Astrocyte (in vitro differentiated cells and primary cell): ENCODE measurements around the gene ACTR1A. TPM values are rescaled to one million over a fixed set of nuclear protein-coding genes. Genes with fewer than 3 reads are reported as not detected.

Experiments
- DNase-seq: peaks from one replicate; pipeline ENCODE4 v3.0.0-alpha.2; 2010; ENCODE audit warnings: low read depth
- FAIRE-seq: peaks from 2 replicates; lab custom pipeline; 2011; peaks lifted over from hg19 to GRCh38; lab: Jason Lieb, UNC
- H2AFZ ChIP-seq: 2 replicates; pipeline ENCODE4 v1.6.0; 2012; ENCODE audit warnings: low read depth, low read length, inconsistent platforms
- H3K27ac ChIP-seq: 2 replicates; pipeline ENCODE4 v1.5.1; 2011; ENCODE audit warnings: low read depth, low read length, inconsistent platforms
- H3K27me3 ChIP-seq: 2 replicates; pipeline ENCODE4 v1.6.0; 2011; ENCODE audit warnings: low read length, inconsistent platforms; ENCODE audit not compliant: insufficient read depth
- H3K36me3 ChIP-seq: 2 replicates; pipeline ENCODE4 v1.5.1; 2011; ENCODE audit warnings: low read length, inconsistent platforms; ENCODE audit not compliant: insufficient read depth
- H3K4me1 ChIP-seq: 2 replicates; pipeline ENCODE4 v1.5.1; 2011; ENCODE audit warnings: low read length, inconsistent platforms; ENCODE audit not compliant: insufficient read depth
- H3K4me2 ChIP-seq: 2 replicates; pipeline ENCODE4 v1.6.0; 2012; ENCODE audit warnings: low read length, inconsistent platforms
- H3K4me3 ChIP-seq: 2 replicates; pipeline ENCODE4 v1.5.1; 2011; ENCODE audit warnings: low read depth, mild to moderate bottlenecking, low read length, inconsistent platforms; ENCODE audit not compliant: insufficient read depth
- H3K79me2 ChIP-seq: 2 replicates; pipeline ENCODE4 v1.6.0; 2012; ENCODE audit warnings: mild to moderate bottlenecking, low read length, inconsistent platforms; ENCODE audit not compliant: insufficient read depth
- H3K9ac ChIP-seq: 2 replicates; pipeline ENCODE4 v1.6.0; 2012; ENCODE audit warnings: mild to moderate bottlenecking, low read length, inconsistent platforms
- H3K9me3 ChIP-seq: 2 replicates; pipeline ENCODE4 v1.5.1; 2012; ENCODE audit warnings: low read depth, mild to moderate bottlenecking, low read length, inconsistent platforms; ENCODE audit not compliant: insufficient read depth
- H4K20me1 ChIP-seq: 2 replicates; pipeline ENCODE4 v1.6.0; 2012; ENCODE audit warnings: low read length, inconsistent platforms; ENCODE audit not compliant: insufficient read depth
- H3K27ac Mint-ChIP-seq: one replicate; pipeline ENCODE4 v1.8.0; 2021; ENCODE audit warnings: mild to moderate bottlenecking, mixed read lengths; ENCODE audit not compliant: unreplicated experiment
- H3K27me3 Mint-ChIP-seq: one replicate; pipeline ENCODE4 v1.8.0; 2021; ENCODE audit warnings: low read depth, mixed read lengths; ENCODE audit not compliant: unreplicated experiment
- H3K36me3 Mint-ChIP-seq: one replicate; pipeline ENCODE4 v1.8.0; 2021; ENCODE audit warnings: low read depth, mixed read lengths; ENCODE audit not compliant: unreplicated experiment
- H3K4me1 Mint-ChIP-seq: one replicate; pipeline ENCODE4 v1.8.0; 2021; ENCODE audit warnings: low read depth, mixed read lengths; ENCODE audit not compliant: unreplicated experiment
- H3K4me3 Mint-ChIP-seq: one replicate; pipeline ENCODE4 v1.8.0; 2021; ENCODE audit warnings: mild to moderate bottlenecking, moderate library complexity, mixed read lengths; ENCODE audit not compliant: unreplicated experiment
- H3K9me3 Mint-ChIP-seq: one replicate; pipeline ENCODE4 v1.8.0; 2021; ENCODE audit warnings: mild to moderate bottlenecking, mixed read lengths; ENCODE audit not compliant: unreplicated experiment
- CTCF ChIP-seq: IDR thresholded peaks from 2 replicates; pipeline ENCODE4 v1.5.1; 2011; ENCODE audit warnings: low read depth, mild to moderate bottlenecking, inconsistent platforms, low read length, moderate library complexity; ENCODE audit not compliant: insufficient read depth
- EZH2 ChIP-seq: IDR thresholded peaks from 2 replicates; pipeline ENCODE4 v1.6.1; 2012; ENCODE audit warnings: mild to moderate bottlenecking, low read length, inconsistent platforms; ENCODE audit not compliant: insufficient read depth
- total RNA-seq: library from RNA; stranded (reverse); gene quantifications from 2 replicates; pipeline ENCODE4 v1.2.1, GENCODE V29; 2021

ACTR1A gene
- total RNA-seq, 1 donor from 2014 or later = 155 TPM

GRCh38 chr10:102538811-102539210 is 36.3 kb upstream of the ACTR1A start:
- Histone ChIP-seq H3K4me1 (no peaks in the 10 kb centered on the region), H3K79me2 (no peaks in the 10 kb centered on the region), H3K27ac (no peak overlapping the region), H3K9ac (no peak overlapping the region), H3K4me2 (no peak overlapping the region), H3K36me3 (no peaks in the 10 kb centered on the region), H3K27me3 (no peaks in the 10 kb centered on the region), H3K9me3 (no peaks in the 10 kb centered on the region), H4K20me1 (peaks cover 18% of the 10 kb centered on the region), H2AFZ (no peak overlapping the region), H3K4me3 (no peak overlapping the region)
- no peak overlapping the region for H3K4me3 Mint-ChIP-seq
- no peak overlapping the region for H3K27ac Mint-ChIP-seq
- DNase-seq (no peak), FAIRE-seq (no peak)
- no peak for TF ChIP-seq CTCF
- no peak for TF ChIP-seq EZH2
- no peaks in the 10 kb centered on the region for H3K9me3 Mint-ChIP-seq
- H3K27me3 Mint-ChIP-seq = no peaks in the 10 kb centered on the region
- peaks cover 2% of the 10 kb centered on the region for H3K4me1 Mint-ChIP-seq
- peaks cover 11% of the 10 kb centered on the region for H3K36me3 Mint-ChIP-seq

GRCh38 chr10:102537948-102538347 is 35.4 kb upstream of the ACTR1A start:
- Histone ChIP-seq H4K20me1 (peaks cover 23% of the 10 kb centered on the region), H2AFZ (no peak overlapping the region), H3K79me2 (no peaks in the 10 kb centered on the region), H3K4me3 (no peak overlapping the region), H3K36me3 (no peaks in the 10 kb centered on the region), H3K4me2 (no peak overlapping the region), H3K4me1 (no peaks in the 10 kb centered on the region), H3K27me3 (no peaks in the 10 kb centered on the region), H3K9ac (no peak overlapping the region), H3K27ac (no peak overlapping the region), H3K9me3 (no peaks in the 10 kb centered on the region)
- no peaks in the 10 kb centered on the region for H3K9me3 Mint-ChIP-seq
- H3K27me3 Mint-ChIP-seq = no peaks in the 10 kb centered on the region
- peaks cover 2% of the 10 kb centered on the region for H3K4me1 Mint-ChIP-seq
- no peak for FAIRE-seq
- peaks cover 16% of the 10 kb centered on the region for H3K36me3 Mint-ChIP-seq
- H3K4me3 Mint-ChIP-seq = no peak overlapping the region
- DNase-seq = no peak
- no peak overlapping the region for H3K27ac Mint-ChIP-seq
- TF ChIP-seq EZH2 = no peak
- no peak for TF ChIP-seq CTCF

- Histone ChIP-seq H3K9me3 (no peaks in the 10 kb centered on the region), H3K4me3 (no peak overlapping the region), H3K79me2 (no peaks in the 10 kb centered on the region), H3K4me1 (no peaks in the 10 kb centered on the region), H3K9ac (no peak overlapping the region), H3K27me3 (no peaks in the 10 kb centered on the region), H3K27ac (no peak overlapping the region), H3K36me3 (no peaks in the 10 kb centered on the region), H3K4me2 (no peak overlapping the region), H4K20me1 (peaks cover 25% of the 10 kb centered on the region), H2AFZ (no peak overlapping the region)
- Mint-ChIP-seq H3K27me3 (no peaks in the 10 kb centered on the region), H3K27ac (no peak overlapping the region), H3K4me1 (peaks cover 2% of the 10 kb centered on the region), H3K36me3 (peaks cover 18% of the 10 kb centered on the region), H3K9me3 (no peaks in the 10 kb centered on the region), H3K4me3 (no peak overlapping the region)
- no peak for DNase-seq
- FAIRE-seq = no peak
- TF ChIP-seq CTCF = no peak
- TF ChIP-seq EZH2 = no peak
Measured at GRCh38 chr10:102537367-102537766, 34.9 kb upstream of the ACTR1A start.
